H9 (cell line): ENCODE measurements around the gene ATP8B4. TPM values are rescaled to one million over a fixed set of nuclear protein-coding genes. Genes with fewer than 3 reads are reported as not detected.

ENCODE experiments used
- DNase-seq: peaks from one replicate; pipeline ENCODE4 v3.0.0-alpha.2; 2017
- H2AFZ ChIP-seq: one replicate; pipeline ENCODE4 v1.6.1; 2013; ENCODE audit warnings: mild to moderate bottlenecking, low read length, control low read depth, moderate library complexity
- H2AK5ac ChIP-seq: 2 replicates; pipeline ENCODE4 v1.6.1; 2013; ENCODE audit warnings: low read length, control low read depth, mixed read lengths; ENCODE audit not compliant: insufficient read length
- H2BK120ac ChIP-seq: one replicate; pipeline ENCODE4 v1.6.1; 2013; ENCODE audit warnings: low read depth, mild to moderate bottlenecking, low read length, control low read depth, inconsistent platforms; ENCODE audit not compliant: poor library complexity, severe bottlenecking
- H2BK12ac ChIP-seq: 2 replicates; pipeline ENCODE4 v1.6.1; 2013; ENCODE audit warnings: low read length, control low read depth, mixed read lengths, low read depth; ENCODE audit not compliant: insufficient read length
- H2BK15ac ChIP-seq: 2 replicates; pipeline ENCODE4 v1.6.1; 2013; ENCODE audit warnings: low read depth, low read length, control low read depth
- H2BK20ac ChIP-seq: one replicate; pipeline ENCODE4 v1.6.1; 2013; ENCODE audit warnings: low read depth, mild to moderate bottlenecking, low read length, control low read depth, inconsistent platforms; ENCODE audit not compliant: poor library complexity, severe bottlenecking
- H2BK5ac ChIP-seq: 2 replicates; pipeline ENCODE4 v1.6.1; 2013; ENCODE audit warnings: low read length, control low read depth, mixed read lengths; ENCODE audit not compliant: insufficient read length
- H3K14ac ChIP-seq: 2 replicates; pipeline ENCODE4 v1.6.1; 2013; ENCODE audit warnings: low read length, control low read depth; ENCODE audit not compliant: insufficient read depth
- H3K18ac ChIP-seq: 2 replicates; pipeline ENCODE4 v1.6.1; 2013; ENCODE audit warnings: low read depth, mild to moderate bottlenecking, mixed read lengths, low read length, control low read depth; ENCODE audit not compliant: insufficient read length
- H3K23ac ChIP-seq: 2 replicates; pipeline ENCODE4 v1.6.1; 2013; ENCODE audit warnings: low read length, control low read depth, mixed read lengths, low read depth; ENCODE audit not compliant: insufficient read length
- H3K23me2 ChIP-seq: 2 replicates; pipeline ENCODE4 v1.6.1; 2013; ENCODE audit warnings: low read depth, mild to moderate bottlenecking, mixed read lengths, low read length, control low read depth; ENCODE audit not compliant: insufficient read length, poor library complexity, severe bottlenecking
- H3K27ac ChIP-seq: 2 replicates; pipeline ENCODE4 v1.5.1; 2013; ENCODE audit warnings: low read length, control low read depth, mixed read lengths, low read depth; ENCODE audit not compliant: insufficient read length
- H3K27me3 ChIP-seq: 2 replicates; pipeline ENCODE4 v1.6.1; 2013; ENCODE audit warnings: low read length, control low read depth, inconsistent platforms; ENCODE audit not compliant: insufficient read depth
- H3K4ac ChIP-seq: 2 replicates; pipeline ENCODE4 v1.6.1; 2013; ENCODE audit warnings: low read depth, mild to moderate bottlenecking, control low read depth, inconsistent platforms, low read length, moderate library complexity
- H3K4me1 ChIP-seq: 2 replicates; pipeline ENCODE4 v1.6.1; 2013; ENCODE audit warnings: low read length, control low read depth, inconsistent platforms; ENCODE audit not compliant: insufficient read depth
- H3K4me2 ChIP-seq: 2 replicates; pipeline ENCODE4 v1.6.1; 2013; ENCODE audit warnings: low read length, control low read depth, mixed read lengths; ENCODE audit not compliant: insufficient read length, insufficient read depth
- H3K56ac ChIP-seq: 2 replicates; pipeline ENCODE4 v1.6.1; 2013; ENCODE audit warnings: low read depth, mild to moderate bottlenecking, mixed read lengths, low read length, control low read depth; ENCODE audit not compliant: insufficient read length
- H3K79me1 ChIP-seq: 2 replicates; pipeline ENCODE4 v1.6.1; 2013; ENCODE audit warnings: low read depth, mild to moderate bottlenecking, moderate library complexity, low read length, control low read depth, inconsistent platforms; ENCODE audit not compliant: insufficient read depth, poor library complexity, severe bottlenecking
- H3K79me2 ChIP-seq: 2 replicates; pipeline ENCODE4 v1.6.1; 2013; ENCODE audit warnings: low read length, control low read depth, inconsistent platforms; ENCODE audit not compliant: insufficient read depth
- H3K9ac ChIP-seq: 2 replicates; pipeline ENCODE4 v1.6.1; 2013; ENCODE audit warnings: low read length, control low read depth, mixed read lengths; ENCODE audit not compliant: insufficient read length; ENCODE audit errors: extremely low read depth
- H3K9me3 ChIP-seq: one replicate; pipeline ENCODE4 v1.6.1; 2013; ENCODE audit warnings: low read depth, low read length, inconsistent platforms; ENCODE audit not compliant: control insufficient read depth
- H3T11ph ChIP-seq: one replicate; pipeline ENCODE4 v1.6.1; 2013; ENCODE audit warnings: mild to moderate bottlenecking, low read length, control low read depth, inconsistent platforms
- H4K20me1 ChIP-seq: one replicate; pipeline ENCODE4 v1.6.1; 2013; ENCODE audit not compliant: control insufficient read depth, insufficient read length, insufficient read depth
- H4K5ac ChIP-seq: 2 replicates; pipeline ENCODE4 v1.6.1; 2013; ENCODE audit warnings: low read depth, mild to moderate bottlenecking, mixed read lengths, low read length, control low read depth; ENCODE audit not compliant: insufficient read length
- H4K8ac ChIP-seq: replicated peaks from 2 replicates; pipeline ENCODE4 v1.6.1; 2013; ENCODE audit warnings: low read length, control low read depth, mixed read lengths, low read depth; ENCODE audit not compliant: insufficient read length
- H4K91ac ChIP-seq: 2 replicates; pipeline ENCODE4 v1.6.1; 2013; ENCODE audit warnings: low read depth, mild to moderate bottlenecking, moderate library complexity, mixed read lengths, low read length, control low read depth; ENCODE audit not compliant: insufficient read length
- H3K27ac Mint-ChIP-seq, 3 experiments: 2 replicates in 2 of 3; 3 replicates in 1 of 3; pipeline ENCODE4 v1.8.0; 2020 to 2021; ENCODE audit warnings: mixed read lengths in 3 of 3, mild to moderate bottlenecking in 1 of 3, moderate library complexity in 1 of 3
- H3K27me3 Mint-ChIP-seq: 2 replicates; pipeline ENCODE4 v1.8.0; 2021; ENCODE audit warnings: low read depth, mild to moderate bottlenecking, moderate library complexity, mixed read lengths
- H3K36me3 Mint-ChIP-seq, 3 experiments: 2 replicates in 2 of 3; 3 replicates in 1 of 3; pipeline ENCODE4 v1.8.0; 2020 to 2021; ENCODE audit warnings: low read depth in 3 of 3, mixed read lengths in 3 of 3; ENCODE audit not compliant: insufficient read depth in 1 of 3
- H3K4me1 Mint-ChIP-seq, 2 experiments: 2 replicates each; pipeline ENCODE4 v1.8.0; 2020; ENCODE audit warnings: mixed read lengths in 2 of 2
- H3K4me3 Mint-ChIP-seq, 2 experiments: 2 replicates in 1 of 2; 3 replicates in 1 of 2; pipeline ENCODE4 v1.8.0; 2020 to 2021; ENCODE audit warnings: mild to moderate bottlenecking in 2 of 2, mixed read lengths in 2 of 2, moderate library complexity in 1 of 2
- H3K9me3 Mint-ChIP-seq, 2 experiments: 2 replicates in 1 of 2; 3 replicates in 1 of 2; pipeline ENCODE4 v1.8.0; 2020; ENCODE audit warnings: mild to moderate bottlenecking in 2 of 2, mixed read lengths in 2 of 2, moderate library complexity in 1 of 2
- WGBS: extraction: QIAGEN DNeasy Blood & Tissue Kit; methylation state at CpG from one replicate; pipeline ENCODE4 v1.1.7; 2013; ENCODE audit warnings: missing lambda C conversion rate, low lambda C conversion rate, mixed read lengths; ENCODE audit not compliant: insufficient read length; ENCODE audit errors: extremely low coverage; 5-methylcytosine and 5-hydroxymethylcytosine counted together
- total RNA-seq: library from RNA; stranded (reverse); gene quantifications from 2 replicates; pipeline ENCODE4 v1.2.1, GENCODE V29; 2021
- TF ChIP-seq, protein P1 (sequence below): fragments of 200-600 bp; sonication (generic); conservative IDR thresholded peaks from 3 replicates; pipeline ENCODE4 v1.8.0; 2021; ENCODE audit warnings: antibody characterized with exemption, mild to moderate bottlenecking

Gene ATP8B4
- total RNA-seq, 1 experiment from 2014 or later: 0.52 TPM

DNA sequence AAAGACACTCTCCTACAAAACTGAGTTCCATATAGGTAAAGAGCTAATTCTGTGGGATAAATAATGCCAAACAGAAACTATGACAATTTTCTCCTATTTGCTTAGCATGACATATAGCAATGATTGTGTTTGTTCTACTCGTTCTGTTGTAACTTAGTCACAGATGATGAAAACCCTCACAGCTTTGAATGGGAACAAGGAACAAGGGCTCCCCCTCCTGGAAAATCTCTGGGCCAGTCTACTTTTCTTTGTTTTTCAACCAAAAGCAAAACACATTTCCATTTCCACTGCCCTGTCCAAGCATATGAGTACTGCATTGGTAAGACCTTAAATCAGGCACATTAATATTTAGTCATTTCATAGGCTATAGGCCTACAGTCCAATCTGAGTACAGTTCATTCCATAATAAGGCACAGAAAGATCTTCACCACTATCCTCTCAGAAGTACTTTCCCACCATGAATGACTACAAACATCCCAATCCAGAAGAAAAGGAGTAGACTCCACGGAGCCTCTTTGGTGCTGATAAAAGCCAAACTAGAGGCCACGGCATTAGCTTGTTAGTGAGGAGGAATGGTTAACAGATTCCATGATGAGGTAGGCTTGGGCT lies 67.1 kb downstream of the ATP8B4 start:
- no peak overlapping the region for H4K5ac ChIP-seq
- no peaks in the 10 kb centered on the region for H3K79me2 ChIP-seq
- no peak overlapping the region for H2BK20ac ChIP-seq
- no peaks in the 10 kb centered on the region for H3K79me1 ChIP-seq
- no peak overlapping the region for H3K27ac ChIP-seq
- no peak overlapping the region for H3K4me2 ChIP-seq
- H3K14ac ChIP-seq: no peak overlapping the region
- no peaks in the 10 kb centered on the region for H3K27me3 Mint-ChIP-seq
- H3K4me3 Mint-ChIP-seq: no peak overlapping the region
- H3K4me1 ChIP-seq: no peaks in the 10 kb centered on the region
- DNase-seq: peak; percentile 41
- H2AFZ ChIP-seq: no peak overlapping the region
- no peaks in the 10 kb centered on the region for H3K9me3 ChIP-seq
- H4K91ac ChIP-seq: no peak overlapping the region
- H2BK15ac ChIP-seq: no peak overlapping the region
- WGBS: no CpG with 5 or more reads among the region's 3 CpGs
- H2BK120ac ChIP-seq: no peak overlapping the region
- no peaks in the 10 kb centered on the region for H3K4me1 Mint-ChIP-seq
- no peaks in the 10 kb centered on the region for H3K36me3 Mint-ChIP-seq
- TF ChIP-seq, protein P1, sequence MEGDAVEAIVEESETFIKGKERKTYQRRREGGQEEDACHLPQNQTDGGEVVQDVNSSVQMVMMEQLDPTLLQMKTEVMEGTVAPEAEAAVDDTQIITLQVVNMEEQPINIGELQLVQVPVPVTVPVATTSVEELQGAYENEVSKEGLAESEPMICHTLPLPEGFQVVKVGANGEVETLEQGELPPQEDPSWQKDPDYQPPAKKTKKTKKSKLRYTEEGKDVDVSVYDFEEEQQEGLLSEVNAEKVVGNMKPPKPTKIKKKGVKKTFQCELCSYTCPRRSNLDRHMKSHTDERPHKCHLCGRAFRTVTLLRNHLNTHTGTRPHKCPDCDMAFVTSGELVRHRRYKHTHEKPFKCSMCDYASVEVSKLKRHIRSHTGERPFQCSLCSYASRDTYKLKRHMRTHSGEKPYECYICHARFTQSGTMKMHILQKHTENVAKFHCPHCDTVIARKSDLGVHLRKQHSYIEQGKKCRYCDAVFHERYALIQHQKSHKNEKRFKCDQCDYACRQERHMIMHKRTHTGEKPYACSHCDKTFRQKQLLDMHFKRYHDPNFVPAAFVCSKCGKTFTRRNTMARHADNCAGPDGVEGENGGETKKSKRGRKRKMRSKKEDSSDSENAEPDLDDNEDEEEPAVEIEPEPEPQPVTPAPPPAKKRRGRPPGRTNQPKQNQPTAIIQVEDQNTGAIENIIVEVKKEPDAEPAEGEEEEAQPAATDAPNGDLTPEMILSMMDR: peak; percentile 87
- H4K20me1 ChIP-seq: no peaks in the 10 kb centered on the region
- no peak overlapping the region for H2BK12ac ChIP-seq
- no peak overlapping the region for H3K23ac ChIP-seq
- no peak overlapping the region for H2AK5ac ChIP-seq
- no peak overlapping the region for H3K56ac ChIP-seq
- no peaks in the 10 kb centered on the region for H3K23me2 ChIP-seq
- peaks cover 2 to 6% of the 10 kb centered on the region in 2 experiments; a peak in 3 of 5 replicates for H3K9me3 Mint-ChIP-seq
- no peak overlapping the region; a peak in 2 of 7 replicates for H3K27ac Mint-ChIP-seq
- no peak overlapping the region for H3K4ac ChIP-seq
- H3T11ph ChIP-seq: no peak overlapping the region
- no peak overlapping the region for H2BK5ac ChIP-seq
- no peaks in the 10 kb centered on the region for H3K27me3 ChIP-seq
- H4K8ac ChIP-seq: no peak overlapping the region
- H3K9ac ChIP-seq: no peak overlapping the region
- no peak overlapping the region for H3K18ac ChIP-seq
